Mucosa of stomach (tissue), 1 donor: ENCODE results near the gene PARD3.
"Not testable (repeated sequence)": the region's sequence is repeated elsewhere in the genome, so short reads cannot be mapped to it uniquely, and the experiment has no call there.

Experiments used
- H3K27me3 ChIP-seq: one replicate; pipeline ENCODE4 v1.7.0; 2013; ENCODE audit warnings: mild to moderate bottlenecking, low read length; ENCODE audit not compliant: control insufficient read depth, insufficient read depth
- H3K36me3 ChIP-seq: one replicate; pipeline ENCODE4 v1.7.0; 2013; ENCODE audit warnings: low read length; ENCODE audit not compliant: control insufficient read depth, insufficient read depth
- H3K4me1 ChIP-seq: one replicate; pipeline ENCODE4 v1.7.0; 2013; ENCODE audit warnings: mild to moderate bottlenecking, low read length; ENCODE audit not compliant: control insufficient read depth, insufficient read depth
- H3K4me3 ChIP-seq: one replicate; pipeline ENCODE4 v1.7.0; 2013; ENCODE audit warnings: low read length
- H3K9ac ChIP-seq: one replicate; pipeline ENCODE4 v1.7.0; 2013; ENCODE audit warnings: mild to moderate bottlenecking, low read length, moderate library complexity
- H3K9me3 ChIP-seq: one replicate; pipeline ENCODE4 v1.7.0; 2013; ENCODE audit warnings: mild to moderate bottlenecking, low read length, moderate library complexity; ENCODE audit not compliant: control insufficient read depth
- donor health status: Pancreatic carcinoma.

The PARD3 gene

DNA sequence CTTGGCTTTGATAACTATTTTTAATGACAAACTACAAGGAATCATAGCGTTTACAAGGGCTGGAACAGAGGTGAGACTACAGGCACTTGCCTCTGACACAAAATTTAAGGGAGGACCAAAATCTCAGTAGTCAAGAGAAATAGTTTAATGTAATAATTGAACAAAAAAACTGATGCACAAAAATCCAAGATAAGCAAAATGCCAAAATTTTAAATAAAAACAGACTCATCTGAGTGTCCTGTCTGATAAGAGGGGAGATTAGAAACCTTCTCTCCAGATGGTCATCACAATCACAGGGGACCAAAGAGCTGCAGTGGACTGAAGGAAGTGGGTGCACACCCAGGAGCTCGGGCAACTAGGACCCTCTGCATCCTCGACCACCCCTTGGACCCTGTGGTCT is 70.5 kb downstream of the PARD3 start:
- Histone ChIP-seq H3K36me3 (no peaks in the 10 kb centered on the region), H3K9ac (no peak overlapping the region), H3K27me3 (no peaks in the 10 kb centered on the region), H3K9me3 (no peaks in the 10 kb centered on the region), H3K4me3 (no peak overlapping the region), H3K4me1 (peaks cover 9% of the 10 kb centered on the region)

DNA sequence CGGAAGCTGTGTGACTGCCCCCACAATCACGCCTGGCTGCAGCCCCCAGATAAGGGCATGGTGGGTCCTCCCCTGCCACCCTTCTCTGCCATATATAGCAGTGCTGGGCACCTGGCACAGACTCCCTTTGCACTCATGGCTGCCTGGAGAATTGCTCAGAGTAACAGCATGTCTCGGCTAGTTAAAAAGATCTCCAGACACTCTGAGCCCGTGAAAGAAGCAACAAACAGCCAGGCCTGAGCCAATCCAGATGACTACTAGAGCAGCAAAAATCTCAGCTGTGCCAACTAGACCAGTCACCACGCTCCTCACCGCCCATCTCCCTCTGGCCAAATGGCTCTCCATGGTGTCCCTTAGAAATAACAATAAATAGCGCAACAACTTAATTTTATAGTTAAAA is 71.3 kb downstream of the PARD3 start:
- Histone ChIP-seq H3K4me1 (peaks cover 9% of the 10 kb centered on the region), H3K27me3 (no peaks in the 10 kb centered on the region), H3K36me3 (no peaks in the 10 kb centered on the region), H3K9ac (no peak overlapping the region), H3K9me3 (no peaks in the 10 kb centered on the region), H3K4me3 (no peak overlapping the region)

DNA sequence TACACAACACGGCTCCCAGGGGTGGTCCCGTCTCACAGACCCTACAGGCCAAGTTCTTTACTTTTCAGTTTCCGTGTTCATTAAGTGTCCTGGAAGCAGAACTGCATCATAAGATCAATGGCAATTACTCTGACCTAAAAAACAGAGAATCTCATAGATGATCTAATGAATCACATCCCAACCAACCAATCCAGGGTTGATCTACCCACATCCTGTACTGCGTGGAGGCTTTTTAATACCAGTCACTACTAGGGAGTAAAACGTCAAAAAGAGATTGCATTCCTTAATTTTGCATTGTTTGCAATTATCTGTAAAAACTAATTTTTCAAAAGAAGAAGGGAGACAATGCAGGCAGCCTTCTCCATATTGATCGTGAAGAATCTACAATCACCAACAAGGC is 72.6 kb downstream of the PARD3 start:
- H3K4me3 ChIP-seq, result no peak overlapping the region
- H3K36me3 ChIP-seq, result no peaks in the 10 kb centered on the region
- H3K27me3 ChIP-seq, result no peaks in the 10 kb centered on the region
- no peaks in the 10 kb centered on the region for H3K9me3 ChIP-seq
- no peak overlapping the region for H3K9ac ChIP-seq
- H3K4me1 ChIP-seq, result peaks cover 16% of the 10 kb centered on the region

DNA sequence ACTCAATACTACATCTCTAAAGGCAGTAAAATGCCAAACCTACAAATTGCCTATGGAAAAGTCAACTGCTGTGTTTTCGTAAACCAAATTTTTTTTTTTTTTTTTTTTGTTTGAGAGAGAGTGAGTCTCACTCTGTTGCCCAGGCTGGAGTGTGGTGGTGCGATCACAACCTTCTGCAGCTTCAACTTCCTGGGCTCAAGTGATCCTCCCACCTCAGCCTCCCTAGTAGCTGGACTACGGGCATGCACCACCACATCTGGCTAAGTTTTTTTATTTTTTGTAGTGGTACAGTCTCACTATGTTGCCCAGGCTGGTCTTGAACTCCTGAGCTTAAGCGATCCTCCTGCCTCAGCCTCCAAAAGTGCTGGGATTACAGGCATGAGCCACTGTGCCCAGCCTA is 74.0 kb downstream of the PARD3 start:
- H3K36me3 ChIP-seq, H3K9me3 ChIP-seq, H3K9ac ChIP-seq, H3K4me3 ChIP-seq, H3K27me3 ChIP-seq: not testable (repeated sequence)
- peaks cover 22% of the 10 kb centered on the region for H3K4me1 ChIP-seq

DNA sequence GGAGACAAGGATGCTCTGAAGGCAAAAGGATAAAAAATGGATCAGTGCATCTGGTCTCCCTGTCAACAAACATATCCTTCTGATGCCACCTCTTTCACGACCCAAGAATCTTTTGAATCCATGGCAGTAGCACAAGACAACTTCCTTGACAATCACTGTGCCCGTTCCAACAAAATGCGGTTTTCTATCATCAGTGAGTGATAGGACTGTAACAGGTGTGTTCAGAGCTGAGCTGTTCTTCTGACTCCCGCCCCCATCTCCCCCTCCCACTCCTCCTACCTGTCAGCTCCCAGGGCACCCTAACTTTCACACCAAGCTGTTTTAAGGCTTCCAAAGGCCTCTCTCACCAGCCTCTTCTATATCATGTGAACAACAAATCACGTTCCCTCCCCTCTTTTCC is 74.8 kb downstream of the PARD3 start:
- Histone ChIP-seq H3K9me3 (no peaks in the 10 kb centered on the region), H3K36me3 (no peaks in the 10 kb centered on the region), H3K27me3 (no peaks in the 10 kb centered on the region), H3K4me3 (no peak overlapping the region), H3K4me1 (peaks cover 22% of the 10 kb centered on the region), H3K9ac (no peak overlapping the region)

DNA sequence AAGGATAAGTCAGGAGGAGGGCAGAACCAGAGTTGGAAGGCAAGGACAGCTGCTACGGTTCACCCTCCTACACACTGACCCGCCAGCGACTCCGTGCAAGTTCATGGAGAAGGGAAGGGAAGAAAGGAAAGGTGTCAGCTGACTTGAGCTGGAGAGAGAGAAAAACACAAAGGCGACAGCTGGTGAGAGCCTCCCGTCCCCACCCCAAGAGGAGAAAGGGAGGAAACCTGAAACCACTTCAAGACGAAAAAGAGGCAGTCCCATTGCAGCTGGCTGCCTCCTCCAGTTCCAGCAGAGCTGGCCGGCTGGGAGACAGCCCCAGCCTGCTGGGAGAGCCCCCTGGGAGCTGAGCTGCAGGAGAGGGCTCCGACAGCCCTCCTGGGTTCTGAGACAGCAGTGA is 75.2 kb downstream of the PARD3 start:
- Histone ChIP-seq H3K36me3 (no peaks in the 10 kb centered on the region), H3K9ac (no peak overlapping the region), H3K4me1 (peaks cover 22% of the 10 kb centered on the region), H3K9me3 (no peaks in the 10 kb centered on the region), H3K27me3 (no peaks in the 10 kb centered on the region), H3K4me3 (no peak overlapping the region)

DNA sequence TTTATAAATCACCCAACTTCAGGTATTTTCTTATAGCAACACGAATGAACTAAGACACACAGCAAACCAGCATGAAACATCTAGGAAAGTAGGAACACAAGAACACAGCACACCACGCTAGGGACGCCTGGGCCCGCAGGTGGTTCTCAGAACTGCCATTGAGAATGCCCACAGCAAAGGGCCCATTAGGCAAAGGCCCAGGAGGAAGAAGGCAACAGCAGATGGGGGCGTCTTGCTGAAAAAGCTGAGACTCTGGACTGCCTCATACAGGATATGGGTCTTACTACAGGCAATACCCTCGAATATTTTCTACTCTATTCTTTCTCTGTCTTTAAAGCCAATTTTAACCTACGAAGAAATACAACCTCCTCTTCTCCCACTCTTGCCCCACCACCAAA is 77.3 kb downstream of the PARD3 start:
- no peak overlapping the region for H3K4me3 ChIP-seq
- no peak overlapping the region for H3K9ac ChIP-seq
- H3K27me3 ChIP-seq, result no peaks in the 10 kb centered on the region

DNA sequence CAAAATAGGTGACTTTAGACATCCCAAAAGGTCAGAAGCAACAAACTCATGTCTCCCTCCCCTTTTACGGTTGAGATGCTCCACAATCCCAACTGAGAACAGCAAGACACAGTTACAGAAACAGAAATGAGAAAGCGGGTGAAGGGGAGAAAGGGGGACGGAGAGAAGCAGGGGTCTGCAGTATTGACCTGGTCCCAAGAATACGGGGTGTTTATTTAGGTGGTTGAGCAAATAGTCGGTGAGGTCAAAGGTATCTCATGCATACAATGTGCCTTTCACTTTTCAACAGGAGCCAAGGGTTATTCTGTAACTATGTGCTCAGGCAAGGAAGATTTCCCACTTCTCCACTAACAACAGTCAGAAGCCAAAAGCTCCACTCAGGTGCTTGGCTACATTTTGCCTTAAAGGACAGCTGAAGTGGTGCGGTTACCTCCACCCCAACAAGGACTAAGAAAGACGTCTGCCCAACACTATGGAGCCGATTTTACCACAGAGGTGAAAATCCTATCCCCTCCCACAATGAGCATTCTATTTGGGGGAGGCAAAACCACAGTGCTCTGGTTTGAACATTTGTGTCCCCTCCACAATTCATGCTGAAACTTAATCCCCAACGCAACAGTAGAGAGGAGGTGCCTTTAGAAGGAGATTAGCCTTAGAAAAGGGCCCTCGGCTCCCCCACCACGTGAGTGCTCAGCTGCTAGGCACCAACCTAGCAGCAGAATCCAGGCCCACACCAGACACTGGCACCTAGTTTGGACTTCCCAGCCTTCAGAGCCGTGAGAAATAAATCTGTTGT is 77.9 kb downstream of the PARD3 start:
- H3K4me1 ChIP-seq, result peaks cover 31% of the 10 kb centered on the region
- H3K9ac ChIP-seq, result no peak overlapping the region
- H3K36me3 ChIP-seq, result no peaks in the 10 kb centered on the region
- no peak overlapping the region for H3K4me3 ChIP-seq
- no peaks in the 10 kb centered on the region for H3K27me3 ChIP-seq
- H3K9me3 ChIP-seq, result no peaks in the 10 kb centered on the region

More for the DNA sequence above, 77.3 kb downstream of the PARD3 start:
- Histone ChIP-seq H3K4me1 (peaks cover 25% of the 10 kb centered on the region), H3K9me3 (no peaks in the 10 kb centered on the region), H3K36me3 (no peaks in the 10 kb centered on the region)

DNA sequence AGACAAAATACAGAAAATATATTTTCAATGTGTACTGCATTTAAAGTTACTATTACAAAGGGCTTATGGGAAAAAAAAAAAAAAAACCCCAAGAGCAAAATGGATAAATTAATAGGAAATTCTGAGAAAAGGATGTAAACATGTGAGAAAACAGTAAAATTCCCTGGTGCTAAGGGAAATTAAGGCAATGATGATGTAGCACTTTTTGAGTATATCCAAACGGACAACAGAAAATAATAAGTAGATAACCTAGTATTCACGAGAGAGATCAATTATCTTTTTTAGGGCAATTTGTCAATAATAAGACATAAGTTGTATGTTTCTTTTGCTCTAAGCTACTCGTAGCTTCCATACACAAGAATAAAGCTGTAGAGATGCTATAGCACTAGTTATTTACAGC is 80.2 kb downstream of the PARD3 start:
- H3K36me3 ChIP-seq, result no peaks in the 10 kb centered on the region
- H3K9ac ChIP-seq, result no peak overlapping the region
- H3K9me3 ChIP-seq, result no peaks in the 10 kb centered on the region
- H3K27me3 ChIP-seq, result no peaks in the 10 kb centered on the region
- peaks cover 26% of the 10 kb centered on the region for H3K4me1 ChIP-seq
- H3K4me3 ChIP-seq, result no peak overlapping the region

DNA sequence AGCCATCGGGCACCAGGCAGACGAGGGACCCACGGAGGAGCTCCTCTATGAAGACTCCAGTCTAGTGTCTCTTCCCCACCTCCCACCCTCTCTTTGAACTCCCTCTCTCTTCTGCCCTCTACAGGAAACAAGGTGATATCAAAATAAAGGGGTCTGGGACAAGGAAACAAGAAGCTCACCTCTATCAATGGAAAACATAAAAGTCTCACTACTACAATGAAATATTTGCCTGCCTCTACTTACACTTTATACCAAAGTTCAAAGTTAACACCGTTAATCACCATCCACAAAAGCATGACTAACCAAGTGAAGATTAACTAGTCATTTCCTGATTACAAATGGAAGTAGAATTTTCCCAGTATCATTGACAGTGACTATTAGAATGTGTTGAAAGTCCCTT is 82.2 kb downstream of the PARD3 start:
- Histone ChIP-seq H3K4me1 (peaks cover 23% of the 10 kb centered on the region), H3K9ac (no peak overlapping the region), H3K27me3 (no peaks in the 10 kb centered on the region), H3K36me3 (no peaks in the 10 kb centered on the region), H3K9me3 (no peaks in the 10 kb centered on the region), H3K4me3 (no peak overlapping the region)

DNA sequence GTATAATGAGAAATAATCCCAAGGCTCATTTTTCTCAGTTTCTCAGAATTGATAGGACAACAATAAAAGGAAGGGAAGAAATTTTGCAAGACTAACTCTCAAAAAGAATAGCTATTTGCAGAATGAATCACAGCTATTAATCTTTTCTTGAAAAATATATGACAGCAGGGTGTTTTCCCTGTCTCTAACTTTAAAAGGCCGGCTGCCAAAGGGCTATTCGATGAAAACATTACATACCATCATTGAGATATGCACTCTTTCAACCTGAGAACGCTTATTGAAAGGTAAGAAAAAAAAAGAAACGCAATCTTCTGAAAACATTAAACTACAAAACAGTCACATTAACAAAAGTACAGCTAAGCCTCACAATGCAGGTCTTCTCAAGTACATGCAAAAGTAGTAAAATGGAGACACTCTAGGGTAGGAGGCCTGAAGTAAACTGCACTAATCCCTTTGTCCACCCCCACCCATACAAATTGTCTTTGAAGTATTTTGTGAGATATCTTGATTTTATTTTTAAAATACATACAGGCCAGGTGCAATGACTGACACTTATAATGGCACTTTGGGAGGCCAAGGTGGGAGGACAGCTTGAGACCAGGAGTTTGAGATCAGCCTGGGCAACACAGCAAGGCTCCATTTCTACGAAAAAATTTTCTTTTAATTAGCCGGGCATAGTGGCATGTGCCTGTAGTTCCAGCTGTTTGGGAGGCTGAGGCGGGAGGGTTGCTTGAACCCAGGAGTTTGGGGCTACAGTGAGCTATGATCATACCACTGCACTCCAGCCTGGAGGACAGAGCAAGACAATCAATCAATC is 83.0 kb downstream of the PARD3 start:
- no peak overlapping the region for H3K9ac ChIP-seq
- no peaks in the 10 kb centered on the region for H3K27me3 ChIP-seq
- H3K4me3 ChIP-seq, result no peak overlapping the region
- no peaks in the 10 kb centered on the region for H3K9me3 ChIP-seq
- peaks cover 14% of the 10 kb centered on the region for H3K4me1 ChIP-seq
- H3K36me3 ChIP-seq, result no peaks in the 10 kb centered on the region

DNA sequence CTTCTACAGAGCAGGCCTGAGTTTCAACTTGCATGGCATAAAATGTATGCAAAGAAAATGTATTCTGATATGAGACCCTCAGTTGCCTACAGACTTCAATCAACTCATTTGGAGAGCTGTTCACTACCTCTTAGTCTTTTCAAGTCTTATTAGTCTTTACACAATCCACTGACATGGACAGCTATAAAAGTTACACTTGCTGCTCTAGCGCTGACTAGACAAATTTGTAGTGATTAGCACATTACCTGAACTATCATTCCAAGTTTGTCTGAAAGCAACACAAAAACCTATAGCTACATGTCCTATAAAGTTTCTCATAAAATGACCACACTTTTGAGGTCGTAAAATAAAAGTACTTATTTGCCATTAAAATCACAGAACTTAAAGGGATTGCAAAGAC is 83.9 kb downstream of the PARD3 start:
- Histone ChIP-seq H3K4me1 (peaks cover 12% of the 10 kb centered on the region), H3K4me3 (no peak overlapping the region), H3K36me3 (no peaks in the 10 kb centered on the region)

More for the DNA sequence above, 83.9 kb downstream of the PARD3 start:
- Histone ChIP-seq H3K9me3 (no peaks in the 10 kb centered on the region), H3K9ac (no peak overlapping the region), H3K27me3 (no peaks in the 10 kb centered on the region)
